Retinal pigment epithelial cell (primary cell): ENCODE results near the gene MPZL3.

Experiments used
- DNase-seq: peaks from one replicate; pipeline ENCODE4 v3.0.0-alpha.2; 2010; ENCODE audit warnings: low read depth
- H3K4me3 ChIP-seq: 2 replicates; pipeline ENCODE4 v1.5.1; 2011; ENCODE audit warnings: mild to moderate bottlenecking, low read length, control low read depth, moderate library complexity
- CTCF ChIP-seq: conservative IDR thresholded peaks from 2 replicates; pipeline ENCODE4 v1.5.1; 2011; ENCODE audit warnings: low read depth, low read length, control low read depth, inconsistent platforms

Gene MPZL3

GRCh38 chr11:118265954-118266353 lies 13.8 kb upstream of the MPZL3 start:
- no peak for DNase-seq
- no peak for TF ChIP-seq CTCF
- no peak overlapping the region for H3K4me3 ChIP-seq

GRCh38 chr11:118264569-118265465 lies 12.7 kb upstream of the MPZL3 start:
- TF ChIP-seq CTCF, result no peak
- no peak overlapping the region for H3K4me3 ChIP-seq
- no peak for DNase-seq

- TF ChIP-seq CTCF, result no peak
- H3K4me3 ChIP-seq, result no peak within 1 kb of the TSS
- no peak for DNase-seq
These were observed 11.8 kb upstream of the MPZL3 start, which contains the start of gene MPZL2 for GRCh38 chr11:118263695-118264568. TSS of gene MPZL2 (minus strand) at chr11:118264297. CDS start at chr11:118264153, 144 bp downstream.

- H3K4me3 ChIP-seq, result no peak overlapping the region
- no peak for TF ChIP-seq CTCF
- no peak for DNase-seq
These were observed 10.9 kb upstream of the MPZL3 start for GRCh38 chr11:118263112-118263511.

- H3K4me3 ChIP-seq, result no peak overlapping the region
- no peak for TF ChIP-seq CTCF
- DNase-seq, result no peak
These were observed 8.2 kb upstream of the MPZL3 start for GRCh38 chr11:118260353-118260752.

- DNase-seq, result no peak
- no peak overlapping the region for H3K4me3 ChIP-seq
- TF ChIP-seq CTCF, result no peak
These were observed 7.0 kb upstream of the MPZL3 start for GRCh38 chr11:118259138-118259537.
